Gastrocnemius medialis (tissue), 4 donors: ENCODE measurements around the gene DTNA.
"Not testable (repeated sequence)": the region's sequence is repeated elsewhere in the genome, so short reads cannot be mapped to it uniquely, and the experiment has no call there.

Experiments used
- CTCF ChIP-seq, 5 experiments: fragments of 450-650 bp in 3 of 5; fragments of 200-600 bp in 2 of 5; sonication (generic) in 2 of 5; IDR thresholded peaks in 4 of 5; conservative IDR thresholded peaks in 1 of 5; 1 replicate in 4 of 5; 2 replicates in 1 of 5; pipeline ENCODE4 v1.5.1; 2016 to 2019; ENCODE audit warnings: antibody characterized with exemption in 5 of 5, mild to moderate bottlenecking in 3 of 5, moderate library complexity in 3 of 5
- POLR2A ChIP-seq, 2 donors: fragments of 450-650 bp; IDR thresholded peaks; one replicate each; pipeline ENCODE4 v1.6.1; 2017; ENCODE audit warnings: antibody characterized with exemption in 2 of 2, mild to moderate bottlenecking in 2 of 2, moderate library complexity in 2 of 2

GRCh38 chr18:34916539-34916938 lies 206.4 kb downstream of the DTNA start:
- not testable (repeated sequence) for TF ChIP-seq CTCF (IDR thresholded peaks at IDR 0.05 in 4 of 5, conservative IDR thresholded peaks at IDR 0.05 in 1 of 5); POLR2A (IDR thresholded peaks at IDR 0.05)
